GM21515 (cell line): ENCODE measurements around the gene PRSS1.
"Not testable (repeated sequence)": the region's sequence is repeated elsewhere in the genome, so short reads cannot be mapped to it uniquely, and the experiment has no call there.

Experiments used
- ATAC-seq: cut with Tn5 transposase; IDR thresholded peaks from one replicate; pipeline ENCODE4 v1.9.1; 2021; ENCODE audit not compliant: unreplicated experiment

PRSS1 gene

GRCh38 chr7:142772673-142773072, 23.4 kb downstream of the PRSS1 start:
- no peak for ATAC-seq

GRCh38 chr7:142773230-142773629, 24.0 kb downstream of the PRSS1 start:
- no peak for ATAC-seq

- ATAC-seq, result no peak
Measured at GRCh38 chr7:142773937-142774744, 24.9 kb downstream of the PRSS1 start.

GRCh38 chr7:142774826-142775225, 25.6 kb downstream of the PRSS1 start:
- ATAC-seq, result no peak

- ATAC-seq, result not testable (repeated sequence)
Measured at GRCh38 chr7:142775351-142776115, 26.3 kb downstream of the PRSS1 start.

GRCh38 chr7:142776206-142776844, 27.1 kb downstream of the PRSS1 start:
- ATAC-seq, result no peak

- not testable (repeated sequence) for ATAC-seq
Measured at GRCh38 chr7:142776845-142777225, 27.6 kb downstream of the PRSS1 start.

- no peak for ATAC-seq
Measured at GRCh38 chr7:142777318-142777717, 28.0 kb downstream of the PRSS1 start.

- ATAC-seq, result peak; percentile 89
Measured at GRCh38 chr7:142782922-142783900, 33.9 kb downstream of the PRSS1 start.

- no peak for ATAC-seq
Measured at GRCh38 chr7:142784096-142784495, 34.8 kb downstream of the PRSS1 start.

GRCh38 chr7:142784716-142785115, 35.4 kb downstream of the PRSS1 start:
- ATAC-seq, result no peak

GRCh38 chr7:142785841-142786250, 36.6 kb downstream of the PRSS1 start:
- ATAC-seq, result no peak

- ATAC-seq, result no peak
Measured at GRCh38 chr7:142787034-142787768, 37.9 kb downstream of the PRSS1 start.

- ATAC-seq, result no peak
Measured at GRCh38 chr7:142787783-142788182, 38.5 kb downstream of the PRSS1 start.

GRCh38 chr7:142788303-142789289, 39.3 kb downstream of the PRSS1 start:
- ATAC-seq, result no peak

GRCh38 chr7:142789441-142789840, 40.2 kb downstream of the PRSS1 start:
- no peak for ATAC-seq

GRCh38 chr7:142790056-142790455, 40.8 kb downstream of the PRSS1 start:
- no peak for ATAC-seq

- ATAC-seq, result no peak
Measured at GRCh38 chr7:142790555-142790954, 41.3 kb downstream of the PRSS1 start.

- no peak for ATAC-seq
Measured at GRCh38 chr7:142791502-142791901, 42.2 kb downstream of the PRSS1 start.
